Activated T-cell treated with anti-CD3 and anti-CD28 coated beads for 24 hours (primary cell): Measurements from ENCODE around the gene MOB2.

Source experiments
- DNase-seq: peaks from one replicate; pipeline ENCODE4 v3.0.0-alpha.2; 2020; ENCODE audit warnings: low read depth

MOB2 gene, protein sequence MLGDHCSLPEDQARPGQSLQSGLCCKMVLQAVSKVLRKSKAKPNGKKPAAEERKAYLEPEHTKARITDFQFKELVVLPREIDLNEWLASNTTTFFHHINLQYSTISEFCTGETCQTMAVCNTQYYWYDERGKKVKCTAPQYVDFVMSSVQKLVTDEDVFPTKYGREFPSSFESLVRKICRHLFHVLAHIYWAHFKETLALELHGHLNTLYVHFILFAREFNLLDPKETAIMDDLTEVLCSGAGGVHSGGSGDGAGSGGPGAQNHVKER

DNA sequence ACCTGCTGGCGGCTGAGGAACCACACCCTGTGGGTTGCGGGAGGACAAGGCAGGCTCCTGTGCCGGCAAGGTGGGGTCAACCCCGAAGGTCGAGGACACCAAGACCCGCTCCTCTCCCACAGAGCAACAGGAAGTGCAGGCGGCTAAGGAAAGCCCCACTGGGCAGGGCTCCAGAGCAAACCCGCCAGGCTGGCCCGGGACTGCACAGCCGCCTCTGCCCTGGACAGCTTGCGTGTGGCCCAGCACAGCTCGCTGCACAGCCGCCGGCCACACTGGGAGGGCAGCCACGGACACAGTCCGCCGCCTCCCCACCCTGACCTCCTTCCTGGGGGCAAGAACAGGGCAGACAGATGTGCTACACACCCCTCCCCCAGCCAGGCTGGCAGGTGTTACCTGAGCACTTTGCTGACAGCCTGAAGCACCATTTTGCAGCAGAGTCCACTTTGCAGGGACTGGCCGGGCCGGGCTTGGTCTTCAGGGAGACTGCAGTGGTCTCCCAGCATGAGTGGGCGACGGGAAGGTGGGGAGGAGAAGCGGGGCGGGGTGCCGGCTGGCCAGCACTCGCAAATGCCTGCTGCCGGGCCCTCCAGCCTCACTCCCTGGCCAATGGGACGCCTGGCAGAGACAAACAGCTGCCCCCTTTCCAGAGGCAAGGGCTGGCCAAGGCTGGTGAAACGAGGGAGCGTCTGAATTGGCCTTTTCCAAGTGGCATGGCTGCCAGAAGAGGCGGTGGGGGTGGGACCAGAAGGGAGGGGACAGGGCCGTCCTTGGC is at the start of gene MOB2:
TSS of gene MOB2 (minus strand) at position 726 of the 772 bp plus-strand sequence. CDS start at position 503, 223 bp downstream.
- DNase-seq: no peak

DNA sequence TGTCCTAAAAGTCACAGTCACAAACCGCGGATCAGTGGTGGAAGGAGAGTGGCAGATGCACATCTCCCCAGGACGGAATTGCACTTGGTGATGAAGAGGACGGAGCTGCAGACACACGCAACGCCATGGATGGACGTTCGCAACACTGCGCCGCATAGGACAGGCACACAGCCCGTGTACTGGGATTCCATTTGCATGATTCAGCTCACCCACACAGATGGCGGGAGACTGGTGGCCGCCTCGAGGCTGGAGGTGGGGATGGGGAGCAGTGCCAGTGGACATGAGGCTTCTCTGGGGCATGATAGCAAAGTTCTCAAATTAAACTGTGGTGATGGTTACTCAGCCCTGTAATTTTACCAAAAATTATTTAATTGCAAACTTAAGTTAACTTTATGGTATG is 48.1 kb upstream of the MOB2 start:
- DNase-seq: no peak

DNA sequence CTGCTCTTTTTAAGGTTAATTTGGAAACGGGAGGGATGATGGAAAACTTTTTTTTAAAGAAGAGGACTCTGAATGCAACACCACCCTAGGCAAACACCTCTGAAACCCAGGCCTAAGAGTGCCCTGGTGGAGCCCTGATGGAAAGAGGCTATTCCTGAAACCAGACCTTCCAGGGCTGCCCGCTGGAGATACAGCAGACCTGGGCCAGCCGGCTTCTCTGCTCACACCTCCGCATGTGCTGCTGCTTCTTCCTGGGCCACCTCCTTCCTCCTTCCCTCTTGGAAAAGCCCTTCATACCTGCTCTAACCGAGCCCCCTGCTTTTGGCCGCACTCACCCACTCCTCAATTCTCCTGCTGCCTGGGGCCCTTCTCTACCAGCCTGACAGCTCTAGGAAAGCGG is 47.6 kb upstream of the MOB2 start:
- DNase-seq: no peak

DNA sequence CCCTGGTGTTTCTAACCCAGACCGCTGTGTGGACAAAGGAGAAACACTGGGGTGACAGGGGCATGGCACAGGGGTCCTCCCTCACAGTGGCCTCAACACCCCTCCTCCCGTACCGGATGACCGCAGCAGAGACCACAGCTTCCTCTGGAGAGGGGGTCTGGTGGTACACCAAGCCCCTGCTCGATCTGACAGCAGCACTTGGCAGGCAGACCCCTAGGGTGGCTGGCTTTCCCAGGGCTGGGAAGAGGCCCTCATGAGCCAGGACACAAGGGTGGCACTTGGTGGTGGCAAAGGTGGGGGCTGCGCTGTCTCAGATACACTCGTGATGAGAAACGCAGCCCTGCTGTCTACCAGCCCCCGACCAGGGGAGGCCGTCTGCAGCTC is 46.8 kb upstream of the MOB2 start:
- DNase-seq: no peak

DNA sequence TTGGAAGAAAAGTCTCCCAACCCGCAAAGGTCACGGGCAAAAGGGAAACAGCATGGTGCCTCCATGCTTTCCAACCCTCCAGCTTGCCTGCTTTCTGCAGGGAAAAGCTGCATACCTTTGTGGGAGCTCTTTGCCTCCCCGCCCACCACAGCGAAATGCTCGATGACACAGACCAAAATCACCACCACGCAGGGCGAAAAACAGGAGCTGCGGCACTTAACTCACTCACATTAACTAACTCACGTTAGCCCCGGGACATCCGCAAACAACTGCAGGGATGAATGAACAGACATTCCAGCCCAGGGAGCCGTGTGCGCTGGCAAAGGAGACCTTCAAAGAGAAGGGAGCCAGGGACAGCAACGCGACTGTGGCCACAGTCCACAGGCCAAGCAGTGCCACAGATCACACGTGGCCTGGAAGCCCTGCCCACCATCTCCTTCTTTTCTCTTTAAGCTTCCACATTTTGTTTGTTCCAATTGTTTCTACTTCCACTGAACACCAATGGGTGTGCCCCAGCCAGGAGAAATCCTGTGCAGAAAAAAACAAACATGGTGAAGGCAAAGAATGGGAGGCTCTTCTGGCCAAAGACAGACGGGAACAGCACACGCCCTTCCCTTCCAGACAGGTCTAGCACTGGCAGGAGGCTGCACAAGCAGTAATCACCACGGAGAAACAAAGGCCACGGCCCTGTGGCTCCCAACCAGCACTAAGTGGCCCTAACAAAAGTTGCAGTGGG is 46.2 kb upstream of the MOB2 start:
- DNase-seq: no peak

DNA sequence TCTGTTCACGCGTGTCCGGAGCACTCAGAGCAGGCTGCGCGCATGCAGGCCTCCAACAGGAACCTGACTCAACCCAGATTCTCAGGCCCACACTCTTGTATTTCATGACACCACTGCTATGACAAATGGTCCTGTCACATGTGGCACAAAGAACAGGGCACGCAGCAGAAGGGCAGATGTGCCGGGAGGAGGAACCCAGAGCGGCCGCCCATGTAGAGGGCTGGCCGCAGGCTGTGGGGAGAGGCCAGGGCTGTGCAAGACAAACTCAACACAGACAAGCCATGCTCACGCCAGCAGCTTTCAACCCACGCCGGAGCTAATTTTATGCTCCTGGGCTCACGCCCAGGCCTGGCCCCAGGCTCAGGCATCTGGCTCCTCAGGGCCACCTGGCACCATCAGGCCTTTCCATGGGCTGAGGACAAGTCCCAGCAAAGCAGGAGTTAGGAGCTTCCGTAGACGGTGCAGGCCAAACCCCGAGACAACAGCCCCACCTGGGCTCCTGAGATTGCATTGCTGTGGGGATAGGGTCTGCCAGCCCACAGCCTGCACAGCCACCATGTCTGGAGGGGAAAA is 45.5 kb upstream of the MOB2 start:
- no peak for DNase-seq

DNA sequence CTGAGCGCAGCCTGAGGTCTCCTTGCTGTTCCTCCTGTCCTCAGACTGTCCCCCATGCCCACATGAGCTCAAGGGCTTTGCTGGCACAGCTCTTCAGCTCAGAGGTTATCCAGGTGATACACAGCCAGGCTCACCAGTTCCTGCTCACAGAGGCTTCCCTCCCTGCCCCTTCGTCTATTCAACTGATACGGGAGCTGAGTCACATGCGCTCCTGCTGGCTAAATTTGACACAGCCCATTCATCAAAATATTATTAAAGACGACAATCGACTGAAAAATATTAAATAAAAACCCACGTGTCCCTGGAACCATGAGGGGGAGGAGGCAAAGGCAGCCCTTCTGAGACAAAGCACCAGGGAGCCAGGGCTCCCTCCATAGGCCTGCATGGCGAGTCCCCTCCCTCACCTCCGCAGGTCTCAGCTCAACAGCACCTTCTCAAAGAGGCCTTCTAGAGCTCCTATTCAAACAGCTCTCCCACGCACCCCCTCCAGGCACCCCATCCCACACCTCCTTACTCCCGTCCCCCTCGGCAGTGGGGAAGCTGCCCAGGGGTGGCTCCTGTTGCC is 45.0 kb upstream of the MOB2 start:
- DNase-seq: no peak

DNA sequence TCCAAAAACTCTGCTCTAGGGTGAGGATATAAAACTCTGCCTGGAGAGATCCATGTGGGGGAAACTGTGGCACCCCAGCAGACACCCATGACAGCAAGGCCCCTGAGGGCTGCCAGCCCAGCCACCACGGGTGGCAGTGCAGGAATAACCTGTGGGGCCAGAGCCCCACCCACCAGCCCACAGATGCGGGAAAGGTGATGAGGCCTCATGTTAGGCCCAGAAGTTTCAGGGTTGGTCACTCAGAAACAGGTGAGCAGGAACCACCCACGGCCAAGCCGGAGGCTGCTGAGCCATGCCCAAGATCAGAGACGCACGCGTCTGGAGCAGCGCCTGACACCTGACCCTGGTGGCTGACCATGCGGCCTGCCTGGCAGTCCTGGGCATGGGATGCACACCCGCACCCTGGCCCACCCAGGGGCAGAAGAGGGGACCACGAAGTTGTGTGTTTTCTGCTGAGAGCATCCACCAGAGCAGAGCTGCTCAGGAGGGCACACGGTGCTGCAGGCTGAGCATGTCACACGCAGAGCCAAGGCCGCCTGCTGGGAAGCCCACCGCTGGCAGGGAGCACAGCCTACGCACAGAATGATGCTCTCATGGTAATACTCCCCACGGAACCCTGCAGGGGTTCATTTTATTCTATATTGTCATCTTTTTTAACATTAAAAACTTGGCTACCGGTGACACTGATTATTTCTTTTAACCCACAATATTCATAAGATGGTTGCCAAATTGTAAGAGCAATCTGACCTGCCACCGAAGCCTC is 44.3 kb upstream of the MOB2 start:
- DNase-seq: no peak

DNA sequence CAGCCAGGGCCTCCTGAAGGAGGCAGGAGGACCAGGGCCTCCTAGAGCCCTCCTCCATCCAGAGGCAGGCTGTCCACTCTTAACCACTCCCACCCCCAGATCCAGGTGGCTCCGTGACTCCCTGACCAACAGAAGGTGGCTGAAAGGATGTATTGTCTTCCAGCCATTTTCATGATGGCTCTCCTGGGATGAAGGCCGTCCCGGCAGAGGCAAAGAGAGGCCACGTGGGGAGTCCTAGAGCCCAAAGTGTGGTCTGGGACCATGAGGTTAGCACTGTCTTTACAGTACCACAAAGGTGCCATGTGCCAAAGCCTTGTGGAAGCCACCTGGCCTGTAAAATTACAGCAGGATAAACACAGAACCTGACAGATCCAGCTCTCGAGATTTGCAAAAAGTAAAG is 43.2 kb upstream of the MOB2 start:
- no peak for DNase-seq

DNA sequence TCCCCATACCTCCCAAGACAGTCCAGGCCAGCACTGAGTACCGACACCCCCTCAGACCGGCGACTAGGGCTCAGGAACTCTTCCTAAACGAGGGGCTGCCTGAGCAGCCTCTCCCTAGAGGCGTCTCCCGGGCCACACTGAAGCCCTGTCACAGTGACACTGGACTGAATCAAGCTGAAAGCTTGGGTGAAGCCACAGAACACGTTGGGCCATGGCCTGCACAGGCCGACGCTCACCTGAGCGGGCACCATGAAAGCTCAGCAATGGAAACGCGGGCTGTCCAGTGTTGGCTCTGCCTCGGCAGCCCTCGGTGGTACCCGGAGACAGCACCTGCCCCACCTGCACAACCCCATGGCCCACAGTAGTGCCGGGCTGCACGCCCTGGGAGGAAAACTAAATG is 42.7 kb upstream of the MOB2 start:
- DNase-seq: no peak

DNA sequence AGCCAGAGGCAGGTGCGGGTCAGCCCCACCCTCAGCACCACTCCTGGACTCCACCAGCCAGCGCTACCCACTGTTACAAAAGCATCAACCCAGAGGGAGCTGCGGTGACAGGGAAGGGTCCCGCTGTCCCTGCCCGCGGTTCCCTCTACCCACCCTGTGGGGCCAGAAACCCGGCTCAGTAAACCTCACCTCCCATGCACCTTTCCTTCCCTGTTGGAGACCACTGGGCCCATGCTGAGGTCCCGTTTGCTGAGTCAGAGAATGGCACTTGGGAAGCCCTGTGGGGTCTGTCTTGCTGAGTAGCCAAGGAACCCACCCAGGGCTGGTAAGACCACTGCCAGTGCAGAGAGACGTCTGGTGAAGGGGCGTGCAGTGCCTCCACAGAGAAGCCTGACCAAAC is 42.1 kb upstream of the MOB2 start:
- no peak for DNase-seq

DNA sequence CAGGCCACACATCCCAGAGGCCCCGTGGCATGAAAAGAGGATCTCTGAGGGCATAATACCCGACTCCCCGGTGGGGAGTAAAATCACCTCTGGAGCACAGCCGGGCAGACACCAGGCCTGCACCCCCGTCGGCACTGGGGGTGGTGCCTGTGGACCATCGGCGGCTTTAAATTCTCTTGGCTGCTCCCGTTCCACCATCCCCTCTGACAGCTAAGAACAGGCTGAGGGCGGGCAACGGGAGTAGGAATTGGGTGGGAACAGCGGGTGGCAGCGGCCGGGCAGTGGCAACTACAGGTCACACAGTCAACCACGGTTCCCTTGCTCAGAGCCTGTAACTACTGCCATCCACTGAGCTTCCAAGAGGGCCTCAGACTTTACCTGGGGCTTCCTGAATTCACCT is 40.2 kb upstream of the MOB2 start:
- no peak for DNase-seq

DNA sequence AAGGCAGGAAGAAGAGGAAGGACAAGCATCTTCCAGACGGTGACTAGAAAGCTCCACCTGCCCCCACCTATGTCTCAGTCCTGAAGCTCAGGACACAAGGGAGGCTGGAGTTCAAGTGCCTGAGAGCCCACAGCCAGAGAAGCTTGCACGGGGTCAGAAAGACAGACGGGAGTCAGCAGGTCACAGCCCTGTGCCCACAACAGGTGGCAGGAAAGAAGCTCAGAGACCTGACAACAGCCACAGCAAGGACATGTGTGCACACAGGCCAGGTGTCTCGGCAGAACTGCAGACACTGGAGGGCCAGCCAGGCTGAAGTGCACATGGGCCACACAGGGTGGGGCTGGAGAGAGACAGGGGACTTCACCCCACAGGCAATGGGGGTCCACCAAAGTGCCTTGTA is 37.2 kb upstream of the MOB2 start:
- DNase-seq: no peak

DNA sequence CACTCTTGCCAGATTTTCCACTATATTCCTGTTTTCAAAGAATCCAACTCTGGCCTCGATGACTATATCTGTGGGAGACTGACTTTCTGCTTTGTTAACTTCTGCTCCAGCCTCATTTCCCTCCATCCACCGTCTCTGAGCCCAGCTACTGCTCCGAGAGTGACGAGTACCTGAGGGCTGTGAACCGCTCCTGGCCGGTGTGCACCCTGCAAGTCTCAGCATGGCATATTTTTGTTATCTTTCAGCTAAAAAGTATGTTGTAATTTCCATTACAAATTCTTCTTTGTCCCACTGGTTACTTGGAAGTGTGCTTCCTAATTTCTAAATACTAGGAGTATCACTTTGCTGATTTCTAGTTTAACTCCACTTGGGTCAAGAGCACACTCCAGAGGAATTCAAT is 36.5 kb upstream of the MOB2 start:
- DNase-seq: no peak

DNA sequence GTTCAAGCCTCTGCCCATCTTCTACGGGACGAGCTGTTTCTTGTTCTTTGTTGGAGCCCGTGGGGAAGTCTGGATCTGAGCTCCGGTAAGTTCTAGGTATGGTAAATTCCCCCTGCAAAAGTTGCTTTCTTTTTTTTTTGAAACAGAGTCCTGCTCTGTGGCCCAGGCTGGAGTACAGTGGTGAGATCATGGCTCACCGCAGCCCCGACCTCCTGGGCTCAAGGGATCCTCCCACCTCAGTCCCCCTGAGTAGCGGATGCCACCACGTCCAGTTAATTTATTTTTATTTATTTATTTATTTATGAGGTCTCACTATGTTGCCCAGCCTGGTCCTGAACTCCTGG is 35.5 kb upstream of the MOB2 start:
- DNase-seq: no peak

DNA sequence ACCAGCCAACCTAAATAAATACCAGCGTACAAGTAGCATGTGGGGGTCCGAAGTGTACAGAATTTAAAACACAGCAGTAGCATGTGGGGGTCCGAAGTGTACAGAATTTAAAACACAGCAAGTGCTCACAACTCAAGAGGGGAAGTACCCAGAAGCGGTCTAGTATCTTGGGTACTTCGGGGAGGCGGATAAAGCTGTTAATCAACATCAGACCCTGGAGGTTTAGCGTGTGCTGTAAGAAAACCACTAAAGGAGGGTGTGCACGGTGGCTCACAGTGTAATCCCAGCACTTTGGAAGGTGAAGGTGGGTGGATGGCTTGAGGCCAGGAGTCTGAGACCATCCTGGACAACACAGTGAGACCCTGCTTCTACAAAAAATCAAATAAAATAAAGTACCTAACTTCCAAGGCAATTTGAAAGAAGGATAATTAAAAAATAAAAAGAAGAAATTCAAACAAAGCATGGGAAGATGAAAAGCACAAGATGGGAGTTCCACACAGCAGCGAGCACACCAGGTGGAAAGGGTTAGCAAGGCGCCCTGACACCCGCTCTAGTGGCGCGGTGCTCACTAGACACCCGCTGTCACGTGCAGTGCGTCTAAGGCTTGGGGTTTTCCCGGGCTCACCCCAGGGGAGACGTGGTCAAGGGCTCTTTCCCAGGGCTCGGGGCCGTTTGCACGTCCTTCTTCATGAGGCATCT is 35.0 kb upstream of the MOB2 start:
- no peak for DNase-seq

DNA sequence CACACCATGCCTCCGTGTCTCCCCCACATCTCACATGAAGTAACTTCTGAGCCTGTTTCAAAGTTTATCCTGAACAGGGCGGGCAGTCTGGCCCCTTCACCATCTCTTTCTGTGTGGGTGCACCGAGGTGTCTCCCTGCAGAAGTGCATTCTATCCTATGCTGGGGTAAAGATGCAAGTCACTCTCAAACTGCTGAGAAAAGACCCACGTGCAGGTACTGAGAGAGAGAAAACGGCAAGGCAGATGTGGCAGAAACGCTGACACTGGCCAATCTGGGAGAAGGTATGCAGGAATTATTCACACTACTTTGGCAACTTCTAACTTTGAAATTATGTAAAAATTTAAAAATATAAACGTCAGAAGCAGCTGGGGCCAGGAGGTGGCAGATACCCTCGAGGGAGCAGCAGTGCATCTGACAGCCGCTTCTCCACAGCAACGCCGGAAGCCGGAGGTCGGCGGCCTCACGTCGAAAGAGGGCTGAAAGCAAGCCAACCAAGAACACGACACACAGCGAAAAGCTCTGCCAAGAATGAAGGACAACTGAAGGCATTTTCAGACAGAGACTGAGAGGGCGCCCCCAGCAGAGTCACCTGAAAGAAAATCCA is 34.2 kb upstream of the MOB2 start:
- no peak for DNase-seq

DNA sequence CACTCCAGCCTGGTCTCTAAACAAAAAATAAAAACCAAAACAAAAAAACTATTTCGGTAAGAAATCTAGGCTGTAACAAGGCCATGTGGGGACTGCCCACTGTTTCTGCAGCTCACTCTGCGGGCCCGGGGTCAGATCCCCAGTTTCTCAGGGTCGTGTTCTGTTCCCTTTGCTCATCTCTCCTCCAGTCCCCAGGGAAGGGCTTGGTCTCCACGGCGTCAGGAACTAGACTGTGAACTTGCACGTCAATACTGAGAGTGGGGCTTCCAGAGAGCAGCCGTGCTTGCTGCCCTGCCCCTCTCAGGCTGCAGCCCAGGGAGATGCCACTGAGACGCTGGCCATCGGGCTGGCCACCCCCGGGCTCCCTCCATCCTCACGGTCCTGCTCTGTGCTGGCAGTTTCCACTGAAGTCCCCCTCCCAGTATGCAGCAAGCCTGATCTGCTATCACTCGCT is 33.7 kb upstream of the MOB2 start:
- DNase-seq: no peak

DNA sequence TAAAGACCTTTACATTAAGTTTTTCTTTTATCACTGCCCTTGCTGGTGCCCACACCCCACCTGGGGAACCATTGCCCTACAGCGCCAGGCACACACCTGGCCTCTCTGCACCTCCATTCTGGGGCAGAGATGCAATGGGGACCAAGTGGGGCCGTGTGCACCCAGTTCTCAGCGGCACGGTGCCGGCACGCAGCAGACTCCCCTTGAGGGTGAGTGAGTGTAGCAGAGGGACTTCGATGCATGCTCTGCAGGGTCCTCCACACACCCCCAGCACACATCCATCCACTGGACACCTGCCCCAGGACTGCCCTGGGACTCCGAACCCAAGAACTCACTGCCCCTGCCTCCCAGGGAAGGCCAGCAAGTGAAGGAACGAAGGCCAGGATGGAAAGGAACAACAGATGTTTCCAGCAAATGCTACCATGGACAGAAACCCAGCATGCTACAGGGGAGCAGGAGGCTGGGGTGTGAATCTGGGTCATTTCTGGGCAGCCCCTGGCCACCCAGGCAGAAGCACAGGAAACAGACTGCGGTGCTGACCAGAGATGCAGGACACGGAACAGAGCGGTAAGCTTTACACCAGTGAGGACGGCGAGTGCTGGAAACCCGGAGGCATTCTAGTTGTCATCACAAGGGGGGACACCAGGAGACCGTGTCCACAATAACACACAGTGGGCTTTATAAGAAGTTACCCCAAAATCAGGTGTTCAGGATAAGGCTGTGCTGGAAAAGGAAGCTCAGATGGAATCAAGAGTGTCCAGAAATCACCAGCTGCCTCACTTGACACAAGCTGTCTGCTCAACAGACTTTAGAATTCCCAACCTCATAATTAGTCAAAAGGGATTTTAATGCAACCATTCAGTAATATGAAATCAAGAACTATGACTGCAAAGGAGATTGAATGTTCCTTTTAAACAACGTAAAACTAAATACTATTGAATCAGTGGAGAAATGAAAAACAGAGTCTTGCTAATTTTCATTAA is 32.7 kb upstream of the MOB2 start:
- no peak for DNase-seq

DNA sequence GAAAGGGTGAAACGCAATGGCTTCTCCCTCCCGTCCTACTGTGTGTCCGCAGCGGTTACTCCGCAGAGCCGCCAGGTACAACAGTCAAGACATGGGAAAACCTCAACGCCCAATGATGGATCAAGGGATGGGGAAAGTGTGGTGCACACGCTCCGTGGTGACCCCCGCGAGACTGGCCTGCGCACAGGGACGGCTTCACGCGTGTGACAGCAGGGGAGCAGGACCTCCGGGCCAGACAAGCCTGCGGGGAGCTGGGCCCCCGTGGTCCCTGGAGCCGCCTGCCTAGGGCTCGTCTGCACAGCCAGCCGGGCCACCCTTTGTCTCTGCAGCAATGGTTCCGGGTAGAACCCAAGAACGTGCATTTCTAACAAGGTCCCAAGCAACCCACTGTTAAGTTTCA is 31.7 kb upstream of the MOB2 start:
- no peak for DNase-seq
